Tibial artery (tissue), 4 donors: ENCODE results near the gene C10orf95.

Experiments
- DNase-seq, 2 donors: peaks; one replicate each; pipeline ENCODE4 v3.0.0-alpha.2; 2019
- H3K27ac ChIP-seq, 2 donors: fragments of 200-600 bp; sonication (generic) in 1 of 2; 1 replicate in 1 of 2; 2 replicates in 1 of 2; pipeline ENCODE4 v1.5.1; 2018 to 2019; ENCODE audit warnings: mild to moderate bottlenecking in 1 of 2
- H3K27me3 ChIP-seq, 2 donors: fragments of 200-600 bp; sonication (generic) in 1 of 2; one replicate each; pipeline versions ENCODE4 v1.5.1 to v1.6.0; 2016 to 2019
- H3K36me3 ChIP-seq, 3 donors: fragments of 200-600 bp; sonication (generic) in 2 of 3; one replicate each; pipeline ENCODE4 v1.5.1; 2016 to 2019; ENCODE audit warnings: mild to moderate bottlenecking in 2 of 3
- H3K4me1 ChIP-seq, 4 donors: fragments of 200-600 bp; sonication (generic) in 2 of 4; 1 replicate in 3 of 4; 2 replicates in 1 of 4; pipeline ENCODE4 v1.5.1; 2016 to 2019
- H3K4me3 ChIP-seq, 2 donors: fragments of 200-600 bp; sonication (generic) in 1 of 2; 1 replicate in 1 of 2; 2 replicates in 1 of 2; pipeline ENCODE4 v1.5.1; 2018 to 2019; ENCODE audit warnings: mild to moderate bottlenecking in 2 of 2
- H3K9me3 ChIP-seq, 3 donors: fragments of 200-600 bp; sonication (generic) in 1 of 3; one replicate each; pipeline ENCODE4 v1.5.1; 2016 to 2019
- CTCF ChIP-seq, 2 experiments: fragments of 200-600 bp in 1 of 2; fragments of 450-650 bp in 1 of 2; IDR thresholded peaks; one replicate each; pipeline ENCODE4 v1.5.1; 2017 to 2019; ENCODE audit warnings: antibody characterized with exemption in 2 of 2, mild to moderate bottlenecking in 1 of 2, moderate library complexity in 1 of 2
- intact Hi-C: fragments of 100-400 bp; cut with DNase I; formaldehyde crosslinking; loops from one replicate; pipeline ENCODE4 v1.15.0; 2023; ENCODE audit warnings: low total_unique reads

Gene C10orf95

GRCh38 chr10:102413806-102414561, 37.4 kb downstream of the C10orf95 start:
- DNase-seq = no peak
- no peak for TF ChIP-seq CTCF (IDR thresholded peaks at IDR 0.05)
- Histone ChIP-seq H3K4me1 (peaks cover 0 to 26% (median 14%) of the 10 kb centered on the region in 4 donors), H3K27me3 (peaks cover 0 to 98% of the 10 kb centered on the region in 2 donors), H3K9me3 (no peaks in the 10 kb centered on the region), H3K36me3 (no peaks in the 10 kb centered on the region), H3K27ac (no peak overlapping the region), H3K4me3 (no peak overlapping the region)
- intact Hi-C loops = no loop called here

DNA sequence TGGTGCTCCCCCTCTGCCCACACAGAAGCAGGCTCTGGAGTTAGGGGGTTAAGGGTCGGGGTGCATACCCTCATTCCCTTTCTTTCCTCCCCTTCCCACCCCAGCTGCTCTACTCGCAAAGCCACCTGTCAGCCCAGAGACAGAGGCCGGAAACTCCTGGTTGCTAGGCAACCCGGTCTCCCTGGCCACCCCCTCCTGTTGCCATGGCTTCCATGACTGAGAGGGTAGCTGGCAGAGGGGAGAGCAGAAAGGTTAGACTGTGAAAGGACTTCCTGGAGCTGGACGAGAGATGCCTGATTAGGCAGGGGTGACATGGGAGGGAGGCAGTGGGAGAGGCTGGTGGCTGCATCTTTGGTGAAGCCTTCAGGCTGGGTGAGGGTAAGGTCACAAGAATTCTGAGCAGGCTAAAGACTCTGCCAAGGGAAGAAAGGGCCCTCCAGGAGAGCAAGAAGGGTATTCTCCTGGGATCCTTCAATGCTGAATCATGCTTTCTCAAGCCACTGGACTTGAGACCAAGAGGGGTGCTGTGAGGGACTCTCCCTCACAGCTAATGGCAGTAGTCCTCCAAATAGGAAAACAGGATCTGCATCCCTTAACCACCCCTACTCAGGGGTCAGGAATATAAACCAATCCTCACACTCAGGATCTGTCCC, 38.2 kb downstream of the C10orf95 start:
- intact Hi-C loops = no loop called here
- Histone ChIP-seq H3K9me3 (no peaks in the 10 kb centered on the region), H3K27ac (no peak overlapping the region), H3K4me1 (peaks cover 0 to 26% (median 14%) of the 10 kb centered on the region in 4 donors), H3K4me3 (no peak overlapping the region), H3K36me3 (no peaks in the 10 kb centered on the region), H3K27me3 (peaks cover 0 to 97% of the 10 kb centered on the region in 2 donors)
- DNase-seq = no peak
- no peak for TF ChIP-seq CTCF (IDR thresholded peaks at IDR 0.05)

- Histone ChIP-seq H3K27me3 (peaks cover 0 to 99% of the 10 kb centered on the region in 2 donors), H3K4me3 (no peak overlapping the region), H3K9me3 (no peaks in the 10 kb centered on the region), H3K36me3 (no peaks in the 10 kb centered on the region), H3K27ac (no peak overlapping the region), H3K4me1 (peaks cover 0 to 26% (median 14%) of the 10 kb centered on the region in 4 donors)
- TF ChIP-seq CTCF (IDR thresholded peaks at IDR 0.05) = no peak
- intact Hi-C loops = no loop called here
- no peak for DNase-seq
Observed at GRCh38 chr10:102412293-102412692, 39.0 kb downstream of the C10orf95 start.

- intact Hi-C loops = no loop called here
- Histone ChIP-seq H3K4me1 (peaks cover 0 to 26% (median 14%) of the 10 kb centered on the region in 4 donors), H3K27me3 (peaks cover 0 to 99% of the 10 kb centered on the region in 2 donors), H3K4me3 (no peak overlapping the region), H3K27ac (no peak overlapping the region), H3K36me3 (no peaks in the 10 kb centered on the region), H3K9me3 (no peaks in the 10 kb centered on the region)
- no peak for TF ChIP-seq CTCF (IDR thresholded peaks at IDR 0.05)
- no peak for DNase-seq
Observed at GRCh38 chr10:102411341-102412255, 39.7 kb downstream of the C10orf95 start.

DNA sequence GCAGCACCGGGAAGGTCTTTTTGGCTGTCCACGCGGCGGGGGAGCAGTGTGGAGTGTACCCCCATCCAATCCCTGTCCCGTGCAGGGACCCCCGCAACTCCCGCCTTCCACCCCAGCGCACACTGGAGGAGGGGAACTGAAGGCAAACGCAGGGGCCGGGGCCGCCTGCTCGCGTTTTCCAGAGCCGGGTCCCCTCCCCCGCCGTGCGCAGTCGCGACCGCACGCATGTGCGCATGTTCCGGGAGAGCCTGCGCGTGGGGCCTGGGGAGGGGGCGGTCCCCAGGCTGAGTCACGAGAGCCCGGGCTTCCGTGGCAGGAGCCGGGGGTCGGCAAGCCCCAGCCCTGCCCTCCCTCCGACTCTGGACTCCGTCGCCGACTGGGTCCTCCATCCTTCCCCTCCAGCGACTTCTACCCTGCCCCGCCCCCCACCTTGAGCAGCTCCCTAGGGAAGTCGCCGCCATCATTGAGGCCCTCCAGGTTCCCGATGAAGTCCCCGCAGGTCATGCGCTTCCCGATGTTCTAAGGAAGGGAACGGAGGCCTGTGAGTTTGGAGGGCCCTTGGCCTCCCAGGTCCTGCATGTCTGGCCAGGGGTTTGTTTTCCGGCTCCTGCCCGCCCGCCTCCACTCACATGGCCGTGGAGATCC, 40.8 kb downstream of the C10orf95 start:
- Histone ChIP-seq H3K9me3 (no peaks in the 10 kb centered on the region), H3K36me3 (no peaks in the 10 kb centered on the region), H3K27ac (no peak overlapping the region), H3K4me3 (no peak overlapping the region), H3K4me1 (peaks cover 0 to 26% (median 14%) of the 10 kb centered on the region in 4 donors), H3K27me3 (peaks cover 0 to 95% of the 10 kb centered on the region in 2 donors)
- TF ChIP-seq CTCF (IDR thresholded peaks at IDR 0.05) = no peak
- intact Hi-C loops = no loop called here
- DNase-seq = no peak
